ENCODE measurements around the gene TRIM38. TPM values are rescaled to one million over a fixed set of nuclear protein-coding genes. Genes with fewer than 3 reads are reported as not detected.
A peak's percentile ranks its signal among the peaks of the same experiment; 100 is the strongest.
"Not testable (repeated sequence)": the region's sequence is repeated elsewhere in the genome, so short reads cannot be mapped to it uniquely, and the experiment has no call there.

The TRIM38 gene
- total RNA-seq, 1 donor from 2014 or later: 15.8 TPM

DNA sequence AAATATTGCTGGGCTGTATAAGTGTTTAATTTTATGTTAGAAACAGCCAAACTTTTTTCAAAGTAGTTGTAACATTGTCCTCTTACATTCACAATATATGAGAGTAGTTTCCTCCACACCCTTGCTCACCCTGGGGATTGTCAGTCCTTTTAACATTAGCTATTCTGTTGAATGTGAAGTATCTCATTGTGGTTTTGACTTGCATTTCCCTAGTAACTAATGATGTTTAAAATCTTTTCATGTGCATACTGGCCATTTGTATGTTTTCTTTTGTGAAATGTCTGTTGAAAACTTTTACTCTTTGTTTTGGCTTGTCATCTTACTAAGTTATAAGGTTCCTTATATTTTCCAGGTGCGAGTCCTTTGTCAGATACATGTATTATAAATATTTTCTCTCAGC is 32.9 kb downstream of the TRIM38 start:
- TF ChIP-seq, protein P1, sequence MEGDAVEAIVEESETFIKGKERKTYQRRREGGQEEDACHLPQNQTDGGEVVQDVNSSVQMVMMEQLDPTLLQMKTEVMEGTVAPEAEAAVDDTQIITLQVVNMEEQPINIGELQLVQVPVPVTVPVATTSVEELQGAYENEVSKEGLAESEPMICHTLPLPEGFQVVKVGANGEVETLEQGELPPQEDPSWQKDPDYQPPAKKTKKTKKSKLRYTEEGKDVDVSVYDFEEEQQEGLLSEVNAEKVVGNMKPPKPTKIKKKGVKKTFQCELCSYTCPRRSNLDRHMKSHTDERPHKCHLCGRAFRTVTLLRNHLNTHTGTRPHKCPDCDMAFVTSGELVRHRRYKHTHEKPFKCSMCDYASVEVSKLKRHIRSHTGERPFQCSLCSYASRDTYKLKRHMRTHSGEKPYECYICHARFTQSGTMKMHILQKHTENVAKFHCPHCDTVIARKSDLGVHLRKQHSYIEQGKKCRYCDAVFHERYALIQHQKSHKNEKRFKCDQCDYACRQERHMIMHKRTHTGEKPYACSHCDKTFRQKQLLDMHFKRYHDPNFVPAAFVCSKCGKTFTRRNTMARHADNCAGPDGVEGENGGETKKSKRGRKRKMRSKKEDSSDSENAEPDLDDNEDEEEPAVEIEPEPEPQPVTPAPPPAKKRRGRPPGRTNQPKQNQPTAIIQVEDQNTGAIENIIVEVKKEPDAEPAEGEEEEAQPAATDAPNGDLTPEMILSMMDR (IDR thresholded peaks at IDR 0.05; ENCODE audit: unreplicated experiment): no peak
- Mint-ChIP-seq H3K4me3 (no peak overlapping the region), H3K9me3 (no peaks in the 10 kb centered on the region), H3K27me3 (ENCODE audit: low read depth) (no peaks in the 10 kb centered on the region), H3K36me3 (peaks cover 4% of the 10 kb centered on the region), H3K27ac (no peak overlapping the region), H3K4me1 (peaks cover 18% of the 10 kb centered on the region)
- no peak for DNase-seq (ENCODE audit: low spot score in 2 of 2, unreplicated experiment in 2 of 2)

DNA sequence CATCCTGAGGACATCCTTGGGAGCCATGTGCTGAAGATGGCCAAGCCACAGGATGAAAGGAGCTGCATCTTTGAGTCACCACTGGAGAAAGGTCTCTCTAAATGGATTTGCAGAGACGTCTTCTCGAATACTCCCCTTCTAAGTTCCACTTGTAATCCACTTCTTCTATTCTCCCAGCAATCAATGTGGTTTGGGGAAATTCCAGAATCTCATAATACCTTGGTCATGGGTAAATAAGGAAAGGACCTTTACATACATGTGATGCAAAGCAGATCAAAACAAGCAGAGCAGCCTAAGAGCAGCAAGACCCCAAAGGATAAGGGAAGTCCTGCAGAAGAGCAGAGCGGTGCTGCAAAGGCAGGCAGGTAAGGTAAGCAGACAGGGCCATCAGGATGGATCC is 35.3 kb downstream of the TRIM38 start:
- TF ChIP-seq, protein P1 (IDR thresholded peaks at IDR 0.05; ENCODE audit: unreplicated experiment): no peak
- no peak for DNase-seq (ENCODE audit: low spot score in 2 of 2, unreplicated experiment in 2 of 2)
- H3K27ac Mint-ChIP-seq: no peak overlapping the region
- H3K36me3 Mint-ChIP-seq: peaks cover 4% of the 10 kb centered on the region
- peaks cover 15% of the 10 kb centered on the region for H3K4me1 Mint-ChIP-seq
- H3K9me3 Mint-ChIP-seq: no peaks in the 10 kb centered on the region
- H3K4me3 Mint-ChIP-seq: no peak overlapping the region
- H3K27me3 Mint-ChIP-seq (ENCODE audit: low read depth): no peaks in the 10 kb centered on the region

DNA sequence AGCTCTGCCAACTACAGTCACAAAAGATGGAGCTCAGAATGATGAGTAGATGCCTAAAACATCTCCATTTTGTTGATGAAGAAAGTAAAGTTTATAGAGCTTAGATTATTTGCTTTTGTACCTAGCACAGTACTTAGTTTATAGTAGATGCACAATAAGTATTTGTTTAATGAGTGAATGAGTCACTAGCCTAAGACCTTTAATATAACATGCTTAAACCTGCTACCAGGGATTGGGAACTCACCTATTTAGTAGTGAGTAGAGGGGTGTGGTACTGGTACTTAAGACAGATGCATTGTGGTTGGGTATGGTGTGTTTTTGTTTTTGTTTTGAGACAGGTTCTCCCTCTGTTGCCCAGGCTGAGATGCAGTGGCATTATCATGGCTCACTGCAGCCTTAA is 35.8 kb downstream of the TRIM38 start:
- TF ChIP-seq, protein P1 (IDR thresholded peaks at IDR 0.05; ENCODE audit: unreplicated experiment): no peak

DNA sequence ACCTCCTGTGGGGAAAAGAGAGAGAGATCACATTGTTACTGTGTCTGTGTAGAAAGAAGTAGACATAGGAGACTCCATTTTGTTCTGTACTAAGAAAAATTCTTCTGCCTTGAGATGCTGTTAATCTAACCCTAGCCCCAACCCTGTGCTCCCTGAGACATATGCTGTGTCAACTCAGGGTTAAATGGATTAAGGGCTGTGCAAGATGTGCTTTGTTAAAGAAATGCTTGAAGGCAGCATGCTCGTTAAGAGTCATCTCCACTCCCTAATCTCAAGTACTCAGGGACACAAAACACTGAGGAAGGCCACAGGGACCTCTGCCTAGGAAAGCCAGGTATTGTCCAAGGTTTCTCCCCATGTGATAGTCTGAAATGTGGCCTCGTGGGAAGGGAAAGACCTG is 36.6 kb downstream of the TRIM38 start:
- not testable (repeated sequence) for DNase-seq (ENCODE audit: low spot score in 2 of 2, unreplicated experiment in 2 of 2); H3K9me3 Mint-ChIP-seq; H3K36me3 Mint-ChIP-seq; H3K27me3 Mint-ChIP-seq (ENCODE audit: low read depth); H3K27ac Mint-ChIP-seq; H3K4me3 Mint-ChIP-seq
- H3K4me1 Mint-ChIP-seq: peaks cover 13% of the 10 kb centered on the region

More for the DNA sequence above, 35.8 kb downstream of the TRIM38 start:
- Mint-ChIP-seq H3K36me3 (peaks cover 4% of the 10 kb centered on the region), H3K27me3 (ENCODE audit: low read depth) (no peaks in the 10 kb centered on the region), H3K4me1 (peaks cover 15% of the 10 kb centered on the region), H3K27ac (no peak overlapping the region), H3K9me3 (no peaks in the 10 kb centered on the region), H3K4me3 (no peak overlapping the region)
- DNase-seq (ENCODE audit: low spot score in 2 of 2, unreplicated experiment in 2 of 2): no peak

DNA sequence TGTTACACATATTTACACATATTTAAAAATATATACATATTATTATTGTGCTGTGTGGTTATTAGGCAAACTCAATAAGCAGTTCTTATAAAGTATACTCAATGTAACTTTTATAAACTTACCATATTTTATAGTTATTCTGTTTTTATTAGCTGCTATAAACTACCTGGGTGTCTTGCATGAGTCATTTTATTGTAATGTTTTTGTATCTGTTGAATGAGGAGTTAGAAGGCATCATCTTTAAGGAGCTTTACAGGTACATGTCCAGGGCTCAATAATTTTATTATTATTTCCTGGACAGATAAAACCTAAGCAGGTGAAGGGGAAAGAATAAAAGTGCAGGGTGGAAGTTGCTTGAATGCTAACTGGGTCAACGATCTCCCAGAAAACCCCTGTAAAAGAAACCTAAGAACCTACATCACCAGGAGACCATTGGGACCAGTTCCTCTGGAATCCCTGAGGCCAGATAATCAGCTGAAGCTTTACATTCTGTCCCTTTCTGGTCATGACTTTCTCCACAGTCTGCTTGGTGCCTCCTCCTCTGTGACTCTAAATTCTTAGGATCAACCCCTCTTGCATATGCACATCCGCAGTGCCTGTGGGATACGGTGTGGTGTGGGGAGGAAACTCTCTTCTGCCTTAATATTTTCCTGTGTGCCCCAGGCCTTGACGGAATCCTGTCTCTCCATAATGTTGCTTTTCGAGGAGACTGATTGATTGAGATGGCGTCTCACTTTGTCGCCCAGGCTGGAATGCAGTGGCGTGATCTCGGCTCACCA is 38.0 kb downstream of the TRIM38 start:
- TF ChIP-seq, protein P1 (IDR thresholded peaks at IDR 0.05; ENCODE audit: unreplicated experiment): no peak
- peaks cover 13% of the 10 kb centered on the region for H3K4me1 Mint-ChIP-seq
- H3K27me3 Mint-ChIP-seq (ENCODE audit: low read depth): no peaks in the 10 kb centered on the region
- H3K9me3 Mint-ChIP-seq: no peaks in the 10 kb centered on the region
- peaks cover 4% of the 10 kb centered on the region for H3K36me3 Mint-ChIP-seq
- H3K4me3 Mint-ChIP-seq: no peak overlapping the region
- no peak overlapping the region for H3K27ac Mint-ChIP-seq
- no peak for DNase-seq (ENCODE audit: low spot score in 2 of 2, unreplicated experiment in 2 of 2)

DNA sequence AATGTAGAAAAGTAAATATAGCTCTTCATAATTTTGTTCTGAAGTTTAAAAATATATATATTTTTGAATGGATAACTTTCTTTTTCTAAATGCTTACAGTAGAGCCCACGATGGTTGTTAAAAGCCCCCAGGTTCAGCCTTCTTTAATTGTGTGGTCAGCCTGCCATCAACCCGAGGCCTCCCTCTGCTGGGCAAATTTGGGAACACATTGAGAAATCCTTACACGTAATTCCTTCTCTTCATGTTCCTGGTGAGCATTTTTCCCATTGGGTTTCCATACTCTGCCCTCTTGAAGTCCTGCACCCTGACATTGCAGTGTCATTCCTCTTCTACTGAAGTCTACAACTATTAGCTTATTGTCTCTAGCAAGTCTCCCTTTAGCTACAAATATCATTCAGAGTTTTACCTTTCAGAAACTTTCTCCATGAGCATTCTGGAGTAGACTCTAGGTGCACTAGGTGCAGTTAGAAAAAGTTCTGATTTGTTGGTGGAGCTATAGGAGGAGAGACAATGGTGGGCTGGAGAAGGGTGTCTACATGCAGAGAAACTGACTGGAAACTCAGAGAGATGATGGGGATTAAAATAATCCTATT is 40.6 kb downstream of the TRIM38 start:
- TF ChIP-seq, protein P1 (IDR thresholded peaks at IDR 0.05; ENCODE audit: unreplicated experiment): peak; percentile 80
- H3K4me3 Mint-ChIP-seq: no peak overlapping the region
- H3K27me3 Mint-ChIP-seq (ENCODE audit: low read depth): no peaks in the 10 kb centered on the region
- peaks cover 13% of the 10 kb centered on the region for H3K4me1 Mint-ChIP-seq
- H3K27ac Mint-ChIP-seq: no peak overlapping the region
- DNase-seq (ENCODE audit: low spot score in 2 of 2, unreplicated experiment in 2 of 2): peak in 1 of 2 experiments; percentile 70
- peaks cover 1% of the 10 kb centered on the region for H3K36me3 Mint-ChIP-seq
- H3K9me3 Mint-ChIP-seq: no peaks in the 10 kb centered on the region
